CD8-positive, alpha-beta memory T cell (primary cell): ENCODE measurements around the gene HS3ST6. TPM values are rescaled to one million over a fixed set of nuclear protein-coding genes. Genes with fewer than 3 reads are reported as not detected.

Source experiments
- CTCF ChIA-PET: fragments of 350-600 bp; sonication (Branson Sonifier 250); formaldehyde crosslinking; loops from one replicate; lab custom pipeline; 2021; ENCODE audit warnings: antibody characterized with exemption; lab: Charles Lee
- POLR2A ChIA-PET: fragments of 350-600 bp; sonication (Branson Sonifier 250); formaldehyde crosslinking; loops from one replicate; lab custom pipeline; 2021; ENCODE audit warnings: antibody characterized with exemption; lab: Charles Lee
- DNase-seq, 5 donors: peaks; one replicate each; pipeline versions ENCODE4 v3.0.0 to v3.0.0-alpha.2; 2020 to 2022; ENCODE audit warnings: mixed read lengths in 1 of 5
- H3K27ac ChIP-seq: one replicate; pipeline ENCODE4 v1.7.0; 2013; ENCODE audit warnings: low read depth, mild to moderate bottlenecking, low read length, moderate library complexity
- H3K27me3 ChIP-seq: 2 replicates; pipeline ENCODE4 v1.7.0; 2013; ENCODE audit warnings: low read length, mild to moderate bottlenecking; ENCODE audit not compliant: insufficient read depth, poor library complexity, severe bottlenecking
- H3K36me3 ChIP-seq: 2 replicates; pipeline ENCODE4 v1.7.0; 2013; ENCODE audit warnings: mild to moderate bottlenecking, low read length, moderate library complexity; ENCODE audit not compliant: insufficient read depth
- H3K4me1 ChIP-seq: 2 replicates; pipeline ENCODE4 v1.7.0; 2013; ENCODE audit warnings: mild to moderate bottlenecking, low read length, moderate library complexity; ENCODE audit not compliant: insufficient read depth
- H3K4me3 ChIP-seq: 2 replicates; pipeline ENCODE4 v1.7.0; 2013; ENCODE audit warnings: mild to moderate bottlenecking, low read length
- H3K9me3 ChIP-seq: 2 replicates; pipeline ENCODE4 v1.7.0; 2013; ENCODE audit warnings: mild to moderate bottlenecking, low read length
- H3K27ac Mint-ChIP-seq, 8 donors: one replicate each; pipeline ENCODE4 v1.8.0; 2020 to 2021; ENCODE audit warnings: mixed read lengths in 8 of 8, mild to moderate bottlenecking in 6 of 8, inconsistent platforms in 3 of 8, moderate library complexity in 3 of 8
- H3K27me3 Mint-ChIP-seq, 2 donors: one replicate each; pipeline ENCODE4 v1.8.0; 2020 to 2021; ENCODE audit warnings: mixed read lengths in 2 of 2, mild to moderate bottlenecking in 1 of 2, moderate library complexity in 1 of 2
- H3K36me3 Mint-ChIP-seq, 3 donors: one replicate each; pipeline ENCODE4 v1.8.0; 2020 to 2021; ENCODE audit warnings: mixed read lengths in 3 of 3, inconsistent platforms in 1 of 3, mild to moderate bottlenecking in 1 of 3
- H3K4me1 Mint-ChIP-seq, 3 donors: one replicate each; pipeline ENCODE4 v1.8.0; 2020 to 2021; ENCODE audit warnings: mixed read lengths in 3 of 3, inconsistent platforms in 1 of 3, mild to moderate bottlenecking in 1 of 3
- H3K4me3 Mint-ChIP-seq, 7 donors: one replicate each; pipeline ENCODE4 v1.8.0; 2020 to 2021; ENCODE audit warnings: mixed read lengths in 7 of 7, mild to moderate bottlenecking in 6 of 7, moderate library complexity in 4 of 7, inconsistent platforms in 2 of 7
- H3K9me3 Mint-ChIP-seq, 5 donors: one replicate each; pipeline ENCODE4 v1.8.0; 2020 to 2022; ENCODE audit warnings: mixed read lengths in 5 of 5, mild to moderate bottlenecking in 3 of 5, moderate library complexity in 2 of 5, inconsistent platforms in 1 of 5
- polyA plus RNA-seq: library from polyadenylated mRNA; unstranded; fragments of 300-500 nt; fragmentation: Illumina TruSeq; gene quantifications from one replicate; pipeline ENCODE4 v1.2.3, GENCODE V29; 2021
- total RNA-seq, 2 experiments: library from RNA; stranded (reverse); gene quantifications; one replicate each; pipeline ENCODE4 v1.2.3, GENCODE V29; 2021

HS3ST6 gene
- total RNA-seq (not detected), polyA plus RNA-seq (not detected)

- peaks cover 38 to 64% of the 10 kb centered on the region in 2 donors for H3K27me3 Mint-ChIP-seq
- H3K4me1 ChIP-seq, result no peaks in the 10 kb centered on the region
- no peaks in the 10 kb centered on the region for H3K4me1 Mint-ChIP-seq
- no peaks in the 10 kb centered on the region for H3K9me3 Mint-ChIP-seq
- H3K27ac ChIP-seq, result no peak within 1 kb of the TSS
- no peak within 1 kb of the TSS for H3K4me3 ChIP-seq
- ChIA-PET POLR2A (no interaction called here), CTCF (no interaction called here)
- H3K4me3 Mint-ChIP-seq, result no peak within 1 kb of the TSS
- H3K27me3 ChIP-seq, result peaks cover 26% of the 10 kb centered on the region
- DNase-seq, result no peak
- peaks cover 0 to 1% (median 0%) of the 10 kb centered on the region in 3 donors for H3K36me3 Mint-ChIP-seq
- H3K9me3 ChIP-seq, result no peaks in the 10 kb centered on the region
- no peaks in the 10 kb centered on the region for H3K36me3 ChIP-seq
- no peak within 1 kb of the TSS for H3K27ac Mint-ChIP-seq
These were observed at the start of gene HS3ST6 for GRCh38 chr16:1918351-1919326. TSS of gene HS3ST6 (minus strand) at chr16:1918415. CDS start at chr16:1918323, 92 bp downstream.

- peaks cover 42% of the 10 kb centered on the region for H3K4me1 ChIP-seq
- no peak for DNase-seq
- H3K36me3 ChIP-seq, result peaks cover 21% of the 10 kb centered on the region
- peak within 1 kb of the TSS; percentile 85 to 99 (median 94) for H3K4me3 Mint-ChIP-seq
- peak within 1 kb of the TSS; percentile 93 for H3K27ac ChIP-seq
- H3K4me1 Mint-ChIP-seq, result peaks cover 37 to 44% (median 42%) of the 10 kb centered on the region in 3 donors
- ChIA-PET CTCF (interaction anchor here (1.0 to 2.9 kb wide), 4 partner anchors 16 to 184 kb away, joined by 3 to 8 read pairs (median 8); partner anchors contain the start of genes NUBP2 and SPSB3), POLR2A (interaction anchor here (1.1 to 2.4 kb wide), 3 partner anchors 18 to 189 kb away, joined by 3 to 19 read pairs (median 9); partner anchors contain the start of genes GFER and TRAF7)
- H3K9me3 ChIP-seq, result no peaks in the 10 kb centered on the region
- no peaks in the 10 kb centered on the region for H3K27me3 Mint-ChIP-seq
- peaks cover 0 to 1% (median 0%) of the 10 kb centered on the region in 5 donors for H3K9me3 Mint-ChIP-seq
- H3K36me3 Mint-ChIP-seq, result peaks cover 0 to 36% (median 2%) of the 10 kb centered on the region in 3 donors
- no peaks in the 10 kb centered on the region for H3K27me3 ChIP-seq
- peak within 1 kb of the TSS; percentile 95 to 99 (median 98) for H3K27ac Mint-ChIP-seq
- peak within 1 kb of the TSS; percentile 86 for H3K4me3 ChIP-seq
These were observed 48.2 kb upstream of the HS3ST6 start, which contains the start of gene RNF151 for GRCh38 chr16:1966460-1966859. TSS of gene RNF151 (plus strand) at chr16:1966856. CDS start at chr16:1966882, 26 bp downstream.

GRCh38 chr16:1965396-1966001 is 47.3 kb upstream of the HS3ST6 start:
- Histone ChIP-seq H3K4me3 (peak overlapping the region; percentile 86), H3K4me1 (peaks cover 43% of the 10 kb centered on the region), H3K9me3 (no peaks in the 10 kb centered on the region), H3K27me3 (no peaks in the 10 kb centered on the region), H3K36me3 (peaks cover 23% of the 10 kb centered on the region), H3K27ac (peak overlapping the region; percentile 93)
- POLR2A ChIA-PET, result interaction anchor here (1.0 to 3.2 kb wide), 13 partner anchors 8 to 545 kb away, joined by 3 to 35 read pairs (median 6); partner anchors contain the start of genes GFER, MSRB1, NUBP2 and SPSB3
- DNase-seq, result no peak
- H3K9me3 Mint-ChIP-seq, result no peaks in the 10 kb centered on the region
- no peaks in the 10 kb centered on the region for H3K27me3 Mint-ChIP-seq
- H3K36me3 Mint-ChIP-seq, result peaks cover 0 to 45% (median 8%) of the 10 kb centered on the region in 3 donors
- H3K4me3 Mint-ChIP-seq, result peak overlapping the region; percentile 85 to 99 (median 94)
- H3K4me1 Mint-ChIP-seq, result peaks cover 39 to 46% (median 44%) of the 10 kb centered on the region in 3 donors
- H3K27ac Mint-ChIP-seq, result peak overlapping the region; percentile 95 to 99 (median 98)
- CTCF ChIA-PET, result interaction anchor here (0.6 to 2.9 kb wide), 6 partner anchors 17 to 190 kb away, joined by 3 to 8 read pairs (median 4); partner anchors contain the start of genes NUBP2, SPSB3 and TRAF7

- Histone ChIP-seq H3K27me3 (no peaks in the 10 kb centered on the region), H3K4me1 (peaks cover 50% of the 10 kb centered on the region), H3K36me3 (peaks cover 24% of the 10 kb centered on the region), H3K9me3 (no peaks in the 10 kb centered on the region), H3K4me3 (peak within 1 kb of the TSS; percentile 86), H3K27ac (peak within 1 kb of the TSS; percentile 93)
- peak within 1 kb of the TSS; percentile 95 to 99 (median 98) for H3K27ac Mint-ChIP-seq
- H3K4me3 Mint-ChIP-seq, result peak within 1 kb of the TSS; percentile 85 to 99 (median 94)
- ChIA-PET POLR2A (interaction anchor here (0.6 to 3.2 kb wide), 24 partner anchors 9 to 788 kb away, joined by 3 to 35 read pairs (median 4); partner anchors contain the start of genes GFER, MLST8, MSRB1 and NUBP2), CTCF (interaction anchor here (0.6 to 2.9 kb wide), 6 partner anchors 18 to 190 kb away, joined by 3 to 8 read pairs (median 4); partner anchors contain the start of genes NUBP2, SPSB3 and TRAF7)
- H3K27me3 Mint-ChIP-seq, result peaks cover 0 to 1% of the 10 kb centered on the region in 2 donors
- H3K4me1 Mint-ChIP-seq, result peaks cover 43 to 52% (median 50%) of the 10 kb centered on the region in 3 donors
- H3K36me3 Mint-ChIP-seq, result peaks cover 0 to 50% (median 8%) of the 10 kb centered on the region in 3 donors
- peak; percentile 96 to 100 (median 98) for DNase-seq
- H3K9me3 Mint-ChIP-seq, result no peaks in the 10 kb centered on the region
These were observed 46.5 kb upstream of the HS3ST6 start, which contains the start of gene RPS2 for GRCh38 chr16:1964506-1965395. TSS of gene RPS2 (minus strand) at chr16:1964826. CDS start at chr16:1964625, 201 bp downstream.

- Mint-ChIP-seq H3K27me3 (peaks cover 0 to 1% of the 10 kb centered on the region in 2 donors), H3K27ac (peak overlapping the region; percentile 88 to 99 (median 96)), H3K36me3 (peaks cover 0 to 50% (median 8%) of the 10 kb centered on the region in 3 donors), H3K4me1 (peaks cover 45 to 56% (median 50%) of the 10 kb centered on the region in 3 donors), H3K9me3 (no peaks in the 10 kb centered on the region), H3K4me3 (peak overlapping the region; percentile 85 to 99 (median 94))
- POLR2A ChIA-PET, result interaction anchor here (0.6 to 3.2 kb wide), 26 partner anchors 8 to 789 kb away, joined by 3 to 35 read pairs (median 4); partner anchors contain the start of genes GFER, MLST8, MSRB1 and NUBP2
- H3K27ac ChIP-seq, result peak overlapping the region; percentile 93
- H3K4me1 ChIP-seq, result peaks cover 53% of the 10 kb centered on the region
- peak in 3 of 5 donors; percentile 24 to 66 (median 44) for DNase-seq
- H3K9me3 ChIP-seq, result no peaks in the 10 kb centered on the region
- H3K27me3 ChIP-seq, result no peaks in the 10 kb centered on the region
- H3K4me3 ChIP-seq, result peak overlapping the region; percentile 86
- CTCF ChIA-PET, result interaction anchor here (0.9 to 2.9 kb wide), 6 partner anchors 8 to 191 kb away, joined by 3 to 8 read pairs (median 4); partner anchors contain the start of genes NUBP2, SPSB3, TBL3 and TRAF7
- peaks cover 24% of the 10 kb centered on the region for H3K36me3 ChIP-seq
These were observed 45.7 kb upstream of the HS3ST6 start for GRCh38 chr16:1963806-1964505.
